Brain pericyte (primary cell): ENCODE results near the gene OSBPL10.

ENCODE experiments used
- DNase-seq: peaks from one replicate; pipeline ENCODE4 v3.0.0-alpha.2; 2012; ENCODE audit warnings: low read depth, low spot score

OSBPL10 gene

GRCh38 chr3:31748281-31748932, 232.7 kb downstream of the OSBPL10 start:
- DNase-seq = no peak

- DNase-seq = no peak
These were observed 233.3 kb downstream of the OSBPL10 start for GRCh38 chr3:31747785-31748184.

GRCh38 chr3:31744913-31745312, 236.1 kb downstream of the OSBPL10 start:
- DNase-seq = no peak

GRCh38 chr3:31743331-31744089, 237.6 kb downstream of the OSBPL10 start:
- DNase-seq = no peak

- no peak for DNase-seq
These were observed 240.7 kb downstream of the OSBPL10 start for GRCh38 chr3:31740397-31740796.

GRCh38 chr3:31738412-31738811, 242.7 kb downstream of the OSBPL10 start:
- no peak for DNase-seq

GRCh38 chr3:31735667-31736066, 245.4 kb downstream of the OSBPL10 start:
- no peak for DNase-seq

GRCh38 chr3:31733234-31733667, 247.8 kb downstream of the OSBPL10 start:
- DNase-seq = no peak

- no peak for DNase-seq
These were observed 248.5 kb downstream of the OSBPL10 start for GRCh38 chr3:31732548-31732947.

GRCh38 chr3:31729573-31729972, 251.5 kb downstream of the OSBPL10 start:
- DNase-seq = no peak

- DNase-seq = no peak
These were observed 252.0 kb downstream of the OSBPL10 start for GRCh38 chr3:31729082-31729481.

GRCh38 chr3:31728403-31728802, 252.7 kb downstream of the OSBPL10 start:
- DNase-seq = no peak

GRCh38 chr3:31725976-31726375, 255.1 kb downstream of the OSBPL10 start:
- DNase-seq = no peak

- no peak for DNase-seq
These were observed 255.5 kb downstream of the OSBPL10 start for GRCh38 chr3:31725568-31725967.

- no peak for DNase-seq
These were observed 256.4 kb downstream of the OSBPL10 start for GRCh38 chr3:31724651-31725050.

- DNase-seq = no peak
These were observed 256.9 kb downstream of the OSBPL10 start for GRCh38 chr3:31724116-31724515.

- no peak for DNase-seq
These were observed 257.4 kb downstream of the OSBPL10 start for GRCh38 chr3:31723701-31724100.

GRCh38 chr3:31721676-31722075, 259.4 kb downstream of the OSBPL10 start:
- DNase-seq = no peak

- no peak for DNase-seq
These were observed 266.4 kb downstream of the OSBPL10 start for GRCh38 chr3:31714495-31715280.

GRCh38 chr3:31713816-31714215, 267.2 kb downstream of the OSBPL10 start:
- DNase-seq = no peak

- DNase-seq = no peak
These were observed 270.8 kb downstream of the OSBPL10 start for GRCh38 chr3:31710123-31710803.

- no peak for DNase-seq
These were observed 271.5 kb downstream of the OSBPL10 start for GRCh38 chr3:31709526-31709925.
